ENCODE data around the gene EEF2KMT. TPM values are rescaled to one million over a fixed set of nuclear protein-coding genes. Genes with fewer than 3 reads are reported as not detected.

Gene EEF2KMT
- total RNA-seq, 2 experiments from 2014 or later, result 2.2 to 2.5 TPM

GRCh38 chr16:5065326-5065725 lies 32.3 kb downstream of the EEF2KMT start:
- no peak for ATAC-seq (ENCODE audit: poor library complexity)
- H3K27me3 ChIP-seq (ENCODE audit: control insufficient read depth in 1 of 2, insufficient read depth in 2 of 2, low read length in 2 of 2), result no peaks in the 10 kb centered on the region
- no peak overlapping the region for H3K4me3 ChIP-seq (ENCODE audit: low read length)
- H3K4me1 ChIP-seq (ENCODE audit: insufficient read depth, low read length), result no peaks in the 10 kb centered on the region
- Mint-ChIP-seq H3K36me3 (ENCODE audit: low read depth) (no peaks in the 10 kb centered on the region), H3K4me3 (no peak overlapping the region), H3K4me1 (ENCODE audit: low read depth) (no peaks in the 10 kb centered on the region), H3K27me3 (no peaks in the 10 kb centered on the region), H3K9me3 (no peaks in the 10 kb centered on the region), H3K27ac (no peak overlapping the region)
- POLR2A ChIA-PET, result no interaction called here
- no peak for DNase-seq
- intact Hi-C loops (cut with DNase I, micrococcal nuclease), result no loop called here
- no peaks in the 10 kb centered on the region for H3K36me3 ChIP-seq (ENCODE audit: insufficient read depth, low read length)
- H3K27ac ChIP-seq (ENCODE audit: low read depth in 1 of 2, low read length in 2 of 2), result no peak overlapping the region
- no peaks in the 10 kb centered on the region for H3K9me3 ChIP-seq (ENCODE audit: control insufficient read depth in 1 of 2, insufficient read depth in 1 of 2, low read length in 2 of 2)
- no peak for TF ChIP-seq CTCF (IDR thresholded peaks at IDR 0.05)
- CTCF ChIA-PET, result no interaction called here

GRCh38 chr16:5064915-5065314 lies 32.7 kb downstream of the EEF2KMT start:
- DNase-seq, result no peak
- Mint-ChIP-seq H3K27ac (no peak overlapping the region), H3K4me3 (no peak overlapping the region), H3K4me1 (ENCODE audit: low read depth) (no peaks in the 10 kb centered on the region), H3K27me3 (no peaks in the 10 kb centered on the region), H3K9me3 (no peaks in the 10 kb centered on the region), H3K36me3 (ENCODE audit: low read depth) (no peaks in the 10 kb centered on the region)
- Histone ChIP-seq H3K4me1 (ENCODE audit: insufficient read depth, low read length) (no peaks in the 10 kb centered on the region), H3K27ac (ENCODE audit: low read depth in 1 of 2, low read length in 2 of 2) (no peak overlapping the region), H3K36me3 (ENCODE audit: insufficient read depth, low read length) (no peaks in the 10 kb centered on the region), H3K9me3 (ENCODE audit: control insufficient read depth in 1 of 2, insufficient read depth in 1 of 2, low read length in 2 of 2) (no peaks in the 10 kb centered on the region), H3K27me3 (ENCODE audit: control insufficient read depth in 1 of 2, insufficient read depth in 2 of 2, low read length in 2 of 2) (no peaks in the 10 kb centered on the region), H3K4me3 (ENCODE audit: low read length) (no peak overlapping the region)
- no peak for ATAC-seq (ENCODE audit: poor library complexity)
- ChIA-PET POLR2A (no interaction called here), CTCF (no interaction called here)
- intact Hi-C loops (cut with DNase I, micrococcal nuclease), result no loop called here
- TF ChIP-seq CTCF (IDR thresholded peaks at IDR 0.05), result no peak

GRCh38 chr16:5062790-5063765 lies 34.5 kb downstream of the EEF2KMT start:
- Histone ChIP-seq H3K27ac (ENCODE audit: low read depth in 1 of 2, low read length in 2 of 2) (no peak overlapping the region), H3K4me3 (ENCODE audit: low read length) (no peak overlapping the region), H3K36me3 (ENCODE audit: insufficient read depth, low read length) (no peaks in the 10 kb centered on the region), H3K9me3 (ENCODE audit: control insufficient read depth in 1 of 2, insufficient read depth in 1 of 2, low read length in 2 of 2) (no peaks in the 10 kb centered on the region), H3K4me1 (ENCODE audit: insufficient read depth, low read length) (no peaks in the 10 kb centered on the region), H3K27me3 (ENCODE audit: control insufficient read depth in 1 of 2, insufficient read depth in 2 of 2, low read length in 2 of 2) (no peaks in the 10 kb centered on the region)
- H3K27me3 Mint-ChIP-seq, result no peaks in the 10 kb centered on the region
- intact Hi-C loops (cut with DNase I, micrococcal nuclease), result no loop called here
- H3K36me3 Mint-ChIP-seq (ENCODE audit: low read depth), result no peaks in the 10 kb centered on the region
- no peaks in the 10 kb centered on the region for H3K9me3 Mint-ChIP-seq
- ATAC-seq (ENCODE audit: poor library complexity) (no peak), DNase-seq (no peak)
- no peak overlapping the region for H3K4me3 Mint-ChIP-seq
- no peaks in the 10 kb centered on the region for H3K4me1 Mint-ChIP-seq (ENCODE audit: low read depth)
- POLR2A ChIA-PET, result no interaction called here
- CTCF ChIA-PET, result no interaction called here
- no peak overlapping the region for H3K27ac Mint-ChIP-seq
- TF ChIP-seq CTCF (IDR thresholded peaks at IDR 0.05), result no peak
